Kidney (tissue), 14 donors: ENCODE data around the gene LCLAT1. TPM values are rescaled to one million over a fixed set of nuclear protein-coding genes. Genes with fewer than 3 reads are reported as not detected.

ENCODE experiments used
- DNase-seq, 5 donors: peaks; one replicate each; pipeline ENCODE4 v3.0.0-alpha.2; 2013 to 2020
- FAIRE-seq: peaks from 2 replicates; lab custom pipeline; 2012; peaks lifted over from hg19 to GRCh38; lab: Jason Lieb, UNC
- H3K27ac ChIP-seq, 2 donors: one replicate each; pipeline ENCODE4 v1.7.0; 2013; ENCODE audit warnings: low read depth in 2 of 2, low read length in 2 of 2, inconsistent platforms in 1 of 2
- H3K27me3 ChIP-seq: one replicate; pipeline ENCODE4 v1.7.1; 2013; ENCODE audit warnings: low read length, inconsistent platforms; ENCODE audit not compliant: control insufficient read depth, insufficient read depth
- H3K36me3 ChIP-seq, 3 donors: one replicate each; pipeline versions ENCODE4 v1.7.0 to v1.7.1; 2013; ENCODE audit warnings: low read length in 3 of 3, control low read depth in 1 of 3, inconsistent platforms in 1 of 3; ENCODE audit not compliant: insufficient read depth in 3 of 3, control insufficient read depth in 2 of 3
- H3K4me1 ChIP-seq, 3 donors: one replicate each; pipeline versions ENCODE4 v1.7.0 to v1.7.1; 2013; ENCODE audit warnings: low read length in 3 of 3, inconsistent platforms in 1 of 3, low read depth in 1 of 3; ENCODE audit not compliant: control insufficient read depth in 2 of 3, insufficient read depth in 2 of 3
- H3K4me3 ChIP-seq, 3 donors: one replicate each; pipeline versions ENCODE4 v1.7.0 to v1.8.1; 2013; ENCODE audit warnings: low read length in 3 of 3, control low read depth in 1 of 3, inconsistent platforms in 1 of 3
- H3K9ac ChIP-seq, 3 donors: one replicate each; pipeline versions ENCODE4 v1.7.0 to v1.7.1; 2013; ENCODE audit warnings: low read length in 3 of 3, control low read depth in 1 of 3, inconsistent platforms in 1 of 3
- H3K9me3 ChIP-seq, 3 donors: one replicate each; pipeline versions ENCODE4 v1.7.0 to v1.7.1; 2013; ENCODE audit warnings: low read length in 3 of 3, control low read depth in 1 of 3, inconsistent platforms in 1 of 3; ENCODE audit not compliant: control insufficient read depth in 2 of 3, insufficient read depth in 1 of 3
- intact Hi-C: fragments of 100-400 bp; cut with DNase I; formaldehyde crosslinking; loops from one replicate; pipeline ENCODE4 v1.11.1; 2022
- polyA plus RNA-seq: library from polyadenylated mRNA; stranded (reverse); fragments of 350-450 nt; fragmentation: Illumina TruSeq; extraction: RNeasy Lipid Tissue Mini Kit (QIAGEN cat#74804); gene quantifications from one replicate; pipeline ENCODE4 v1.2.3, GENCODE V29; 2014; ENCODE audit warnings: low read depth, low replicate concordance; ENCODE audit not compliant: insufficient read depth
- total RNA-seq: library from RNA; stranded (reverse); fragmentation: NEBNext Ultra II Directional; extraction: Animal tissue kit (Norgen Biotek cat#: 25700); gene quantifications from one replicate; pipeline ENCODE4 v1.2.1, GENCODE V29; 2021
- TF ChIP-seq, protein P1 (sequence below): IDR thresholded peaks from 3 replicates; pipeline ENCODE4 v1.5.1; 2012; ENCODE audit warnings: mild to moderate bottlenecking, moderate library complexity, borderline replicate concordance; ENCODE audit not compliant: insufficient read depth; ENCODE audit errors: extremely low read depth
- donor health status: control.
- donor health status: control.
- donor health status: control.
- donor health status: control.
- donor health status: control.
- donor health status: DM: yes; HTN: yes; CAD: no.
- donor health status: Normal renal cell carcinoma (clear cell type).

LCLAT1 gene
- total and polyA plus RNA-seq, 2 donors from 2014 or later, result 5.6 to 19.4 TPM

DNA sequence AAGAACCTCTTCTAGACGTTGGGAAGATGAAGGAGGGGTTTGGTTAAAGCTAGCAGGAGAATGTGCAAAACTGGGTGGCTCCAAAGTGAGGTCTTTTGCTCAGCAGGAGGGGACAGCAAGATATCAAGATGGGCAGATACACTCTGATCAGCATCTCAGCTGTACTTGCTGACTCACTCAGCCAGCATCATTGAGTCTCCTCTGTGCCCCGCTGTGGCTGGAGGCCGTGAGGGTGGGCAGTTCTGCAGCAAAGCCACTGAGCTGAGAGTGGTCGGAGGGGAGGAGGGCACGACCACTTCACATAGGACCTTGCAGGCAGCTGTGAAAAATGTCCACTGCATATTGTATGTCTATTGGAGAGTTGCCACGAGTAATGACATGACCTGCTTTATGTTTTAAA, 208.2 kb downstream of the LCLAT1 start:
- Histone ChIP-seq H3K4me3 (no peak overlapping the region), H3K9me3 (no peaks in the 10 kb centered on the region), H3K4me1 (no peaks in the 10 kb centered on the region), H3K27me3 (no peaks in the 10 kb centered on the region), H3K36me3 (no peaks in the 10 kb centered on the region), H3K9ac (no peak overlapping the region), H3K27ac (no peak overlapping the region)
- no peak for FAIRE-seq
- TF ChIP-seq, protein P1, sequence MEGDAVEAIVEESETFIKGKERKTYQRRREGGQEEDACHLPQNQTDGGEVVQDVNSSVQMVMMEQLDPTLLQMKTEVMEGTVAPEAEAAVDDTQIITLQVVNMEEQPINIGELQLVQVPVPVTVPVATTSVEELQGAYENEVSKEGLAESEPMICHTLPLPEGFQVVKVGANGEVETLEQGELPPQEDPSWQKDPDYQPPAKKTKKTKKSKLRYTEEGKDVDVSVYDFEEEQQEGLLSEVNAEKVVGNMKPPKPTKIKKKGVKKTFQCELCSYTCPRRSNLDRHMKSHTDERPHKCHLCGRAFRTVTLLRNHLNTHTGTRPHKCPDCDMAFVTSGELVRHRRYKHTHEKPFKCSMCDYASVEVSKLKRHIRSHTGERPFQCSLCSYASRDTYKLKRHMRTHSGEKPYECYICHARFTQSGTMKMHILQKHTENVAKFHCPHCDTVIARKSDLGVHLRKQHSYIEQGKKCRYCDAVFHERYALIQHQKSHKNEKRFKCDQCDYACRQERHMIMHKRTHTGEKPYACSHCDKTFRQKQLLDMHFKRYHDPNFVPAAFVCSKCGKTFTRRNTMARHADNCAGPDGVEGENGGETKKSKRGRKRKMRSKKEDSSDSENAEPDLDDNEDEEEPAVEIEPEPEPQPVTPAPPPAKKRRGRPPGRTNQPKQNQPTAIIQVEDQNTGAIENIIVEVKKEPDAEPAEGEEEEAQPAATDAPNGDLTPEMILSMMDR, result no peak
- intact Hi-C loops, result no loop called here
- DNase-seq, result no peak

DNA sequence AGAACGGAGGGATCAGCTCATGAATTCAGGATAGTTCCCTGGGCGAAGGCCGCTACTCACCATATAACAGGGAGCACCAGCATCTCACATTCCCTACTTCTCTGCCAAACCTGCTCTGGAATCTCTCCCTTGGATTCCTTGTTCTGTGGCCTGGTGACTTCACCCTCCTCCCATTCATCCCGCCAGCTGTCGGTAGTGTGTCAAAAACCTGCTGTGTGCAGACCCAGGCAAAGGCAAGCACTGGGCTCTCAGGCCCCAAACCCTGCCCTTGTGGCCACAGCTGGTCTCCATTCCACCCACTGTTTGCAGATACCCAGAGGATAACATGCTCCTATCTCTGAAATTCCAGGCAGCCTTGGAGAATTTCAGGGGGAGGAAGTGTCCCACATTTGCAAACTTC, 208.6 kb downstream of the LCLAT1 start:
- Histone ChIP-seq H3K36me3 (no peaks in the 10 kb centered on the region), H3K27ac (no peak overlapping the region), H3K9me3 (no peaks in the 10 kb centered on the region), H3K4me1 (no peaks in the 10 kb centered on the region), H3K4me3 (no peak overlapping the region), H3K27me3 (no peaks in the 10 kb centered on the region), H3K9ac (no peak overlapping the region)
- FAIRE-seq (no peak), DNase-seq (no peak)
- intact Hi-C loops, result no loop called here
- TF ChIP-seq, protein P1, result no peak

- DNase-seq (no peak), FAIRE-seq (no peak)
- H3K9ac ChIP-seq, result no peak overlapping the region
Observed at GRCh38 chr2:30656079-30656478, 209.0 kb downstream of the LCLAT1 start.

More at GRCh38 chr2:30656079-30656478, 209.0 kb downstream of the LCLAT1 start:
- H3K27ac ChIP-seq, result no peak overlapping the region
- intact Hi-C loops, result no loop called here
- H3K36me3 ChIP-seq, result no peaks in the 10 kb centered on the region
- H3K4me3 ChIP-seq, result no peak overlapping the region
- TF ChIP-seq, protein P1, result no peak
- H3K9me3 ChIP-seq, result no peaks in the 10 kb centered on the region
- no peaks in the 10 kb centered on the region for H3K27me3 ChIP-seq
- H3K4me1 ChIP-seq, result no peaks in the 10 kb centered on the region
